Stimulated activated CD8-positive, alpha-beta memory T cell treated with anti-CD3 and anti-CD28 coated beads, Interleukin-4, amount 100 ng/mL, for 48 hours (primary cell): ENCODE results near the gene NFIA.
"Not testable (repeated sequence)": the region's sequence is repeated elsewhere in the genome, so short reads cannot be mapped to it uniquely, and the experiment has no call there.

Experiments used
- DNase-seq: peaks from one replicate; pipeline ENCODE4 v3.0.0-alpha.2; 2020

NFIA gene

DNA sequence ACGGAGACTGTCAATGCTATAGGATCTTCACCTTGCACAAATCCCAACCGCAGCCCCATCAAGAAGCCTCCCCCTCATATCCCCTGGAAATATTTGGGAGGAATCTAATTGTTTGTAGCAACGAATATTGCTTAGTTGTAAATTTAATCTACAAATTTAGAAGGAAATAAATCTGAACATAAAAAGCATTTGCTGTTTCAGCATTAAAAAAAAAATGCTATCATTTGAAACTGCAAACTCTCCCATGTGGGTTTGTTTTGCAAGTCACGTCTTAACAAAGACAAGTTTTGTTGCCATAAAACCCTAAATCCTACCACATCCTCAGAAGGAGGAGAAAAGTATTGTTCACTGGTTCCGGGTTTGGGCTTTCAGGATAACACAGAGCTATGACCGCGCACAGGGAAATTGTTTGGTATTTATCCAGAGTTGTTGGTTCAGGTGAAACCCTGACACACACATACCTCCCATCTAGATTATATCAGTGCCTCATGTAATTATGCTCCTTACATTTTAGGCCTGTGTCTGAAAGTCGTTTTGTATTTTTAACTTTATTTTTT lies 363.0 kb downstream of the NFIA start:
- no peak for DNase-seq

DNA sequence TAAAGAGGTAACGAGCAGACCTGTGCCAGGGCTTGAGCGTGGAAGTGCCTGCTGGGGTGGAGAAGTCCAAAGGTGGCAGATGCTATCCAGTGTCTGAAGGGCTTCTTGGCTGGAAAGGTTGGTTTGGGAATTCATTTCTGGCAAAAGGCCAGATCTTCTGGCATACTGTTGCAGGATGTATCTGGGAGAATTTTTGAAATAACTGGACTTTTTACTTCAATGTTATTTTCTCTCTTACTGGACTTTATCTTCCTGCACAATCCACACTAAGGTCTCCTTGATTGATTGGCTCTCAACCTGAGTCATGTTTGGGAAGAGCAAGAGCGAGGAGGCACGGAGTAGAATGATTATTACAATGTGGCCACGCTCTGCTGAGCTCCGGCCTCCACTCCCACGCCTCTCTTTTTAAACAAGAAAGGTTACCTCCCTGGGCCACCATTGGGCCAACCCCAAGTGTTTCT lies 364.2 kb downstream of the NFIA start:
- DNase-seq, result no peak

DNA sequence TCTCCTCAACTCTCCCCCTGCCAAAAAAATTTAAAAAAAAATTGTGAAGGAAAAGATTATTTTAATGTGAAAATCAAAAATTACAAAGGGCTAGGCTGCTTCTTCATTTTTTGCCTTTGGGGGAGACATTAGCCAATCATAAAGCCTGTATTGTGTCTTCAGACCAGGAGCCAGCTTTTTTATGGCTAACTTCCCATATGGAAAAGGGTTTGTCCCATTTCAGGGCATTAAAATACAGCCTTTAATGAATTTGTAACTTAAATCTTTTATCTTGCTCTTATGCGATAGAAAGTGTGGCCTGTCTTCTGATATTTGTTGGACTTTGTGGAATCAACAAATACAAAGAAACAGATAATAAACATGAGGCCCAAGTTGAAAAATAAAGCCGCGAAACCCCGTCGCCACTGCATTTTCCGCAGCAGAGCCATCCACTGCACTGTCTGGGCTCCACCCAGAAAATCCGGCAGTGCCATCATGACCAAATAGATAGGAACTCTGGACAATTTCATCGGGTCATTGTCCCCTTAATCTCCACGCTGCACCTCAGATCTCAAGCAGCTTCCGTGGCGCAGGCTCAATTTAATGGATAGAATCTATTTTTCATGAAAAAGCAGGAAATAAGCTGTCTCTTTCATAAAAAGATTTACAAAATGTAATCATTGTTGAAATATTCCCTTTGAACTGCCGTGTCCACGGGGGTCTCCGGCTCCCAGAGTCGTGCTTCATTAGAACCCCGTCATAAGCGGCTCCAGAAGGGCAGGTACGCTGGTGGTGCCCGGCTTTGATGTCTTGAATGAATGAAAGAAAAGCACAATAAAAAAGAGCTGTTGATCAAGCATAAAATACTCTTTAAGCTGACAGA lies 365.0 kb downstream of the NFIA start:
- DNase-seq, result no peak

DNA sequence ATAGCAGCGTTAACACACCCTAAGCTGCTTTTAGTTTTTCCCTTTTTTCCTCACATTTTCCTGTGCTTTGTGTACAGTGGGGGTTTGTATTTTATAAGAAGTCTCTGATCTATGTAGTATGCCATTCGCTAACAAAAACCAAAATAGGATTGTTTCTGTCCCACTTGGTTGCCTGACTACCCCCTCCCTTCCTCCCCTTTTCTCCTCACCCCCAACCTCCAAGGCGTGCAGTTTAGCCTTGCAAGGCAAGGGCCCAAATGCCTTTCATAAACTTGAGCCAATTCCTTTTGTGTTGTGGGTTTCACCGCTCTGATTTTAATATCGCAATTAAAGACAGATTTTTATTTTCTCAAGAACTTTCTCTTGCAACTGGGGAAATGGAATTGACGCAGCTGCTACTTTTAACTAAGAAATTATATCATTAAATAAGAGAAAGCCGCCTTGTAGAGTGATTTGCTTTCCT lies 365.6 kb downstream of the NFIA start:
- DNase-seq, result no peak

DNA sequence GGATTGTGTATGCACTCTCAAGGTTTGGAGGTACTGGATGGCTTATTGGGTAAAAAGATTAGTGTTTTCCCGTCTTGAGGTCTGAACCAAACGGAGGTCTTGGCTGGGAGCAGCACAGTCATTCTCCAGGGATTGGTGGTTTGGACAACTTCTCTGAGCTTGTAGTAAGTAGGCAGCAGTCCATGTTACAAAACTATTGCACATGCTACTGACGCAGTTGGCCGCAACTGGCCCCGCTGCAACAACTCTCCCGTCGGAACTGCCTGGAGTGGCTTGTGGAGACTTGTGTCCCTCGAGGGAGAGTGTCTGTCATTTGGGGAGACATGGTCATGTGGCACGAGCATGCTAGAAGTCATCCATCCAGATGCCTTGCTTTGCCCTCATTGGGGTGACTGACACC lies 366.6 kb downstream of the NFIA start:
- no peak for DNase-seq

DNA sequence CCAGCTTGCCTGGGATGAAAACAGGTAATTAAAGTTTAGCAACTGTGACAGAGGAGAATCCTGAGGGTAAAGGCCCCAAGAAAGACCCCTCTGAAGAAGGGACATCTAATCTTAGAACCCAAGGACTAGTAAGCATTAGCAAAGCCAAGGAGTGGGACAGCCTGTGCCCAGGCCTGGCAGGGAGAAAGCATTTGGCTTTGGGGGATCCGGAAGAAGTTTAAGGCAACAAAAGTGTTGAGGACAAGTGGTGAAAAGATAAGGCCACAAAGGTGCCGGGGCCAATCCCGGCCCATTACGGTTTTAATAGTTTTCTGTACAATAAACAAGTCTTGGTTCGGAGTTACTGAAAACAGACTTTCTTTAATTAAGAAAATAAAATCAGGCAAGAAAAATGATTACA lies 367.0 kb downstream of the NFIA start:
- no peak for DNase-seq

DNA sequence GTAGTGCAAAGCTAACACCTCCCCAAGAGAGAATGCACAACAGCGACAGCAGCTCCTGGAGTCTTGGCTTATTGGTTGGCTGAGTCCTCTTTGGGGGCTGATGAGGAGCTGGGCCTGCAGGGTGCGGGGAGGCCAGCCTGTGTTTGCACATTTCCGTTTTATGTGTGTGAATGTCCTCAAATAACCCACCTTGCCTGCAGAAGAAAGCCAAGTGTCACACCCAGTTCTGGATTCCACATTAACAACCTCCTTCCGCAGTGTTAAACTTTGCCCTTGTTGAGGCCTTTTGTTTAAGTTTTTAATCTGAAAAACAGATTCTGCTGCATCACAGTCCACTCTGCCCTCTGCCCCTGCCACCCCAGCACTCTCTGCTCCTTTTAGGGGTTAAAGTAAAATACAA lies 368.1 kb downstream of the NFIA start:
- no peak for DNase-seq

DNA sequence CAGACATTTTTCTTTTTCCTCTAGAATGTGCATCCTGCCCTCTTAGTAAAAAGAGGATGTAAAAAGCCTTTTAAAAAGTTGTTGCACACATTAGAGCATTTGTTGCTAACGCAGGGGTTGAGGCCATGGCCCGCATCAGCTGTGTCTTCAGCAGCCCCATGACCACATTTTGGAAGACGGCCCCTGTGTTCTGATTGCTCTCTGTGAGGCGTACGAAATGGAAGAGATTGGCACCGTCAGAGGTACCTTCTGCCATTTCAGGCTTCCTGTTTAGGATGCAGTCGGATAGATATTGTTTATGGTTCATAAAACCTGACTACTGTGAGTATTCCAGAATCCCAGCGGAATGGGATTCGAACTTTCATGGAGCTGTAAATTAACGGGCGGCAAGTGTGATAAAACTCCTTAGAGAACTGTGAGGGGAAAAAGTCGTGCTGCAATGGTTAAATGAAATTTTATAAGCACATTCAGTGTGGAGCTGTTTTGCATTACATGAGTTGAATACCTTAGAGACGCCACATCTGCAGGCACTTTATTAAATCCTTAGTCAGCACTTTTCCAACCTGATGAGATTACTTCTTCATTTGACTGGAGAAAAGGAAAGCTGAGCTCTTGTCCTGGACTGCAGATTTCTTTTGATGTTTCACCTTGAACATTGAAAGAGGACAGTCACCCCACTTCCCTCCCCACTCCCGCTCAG lies 368.7 kb downstream of the NFIA start:
- no peak for DNase-seq

DNA sequence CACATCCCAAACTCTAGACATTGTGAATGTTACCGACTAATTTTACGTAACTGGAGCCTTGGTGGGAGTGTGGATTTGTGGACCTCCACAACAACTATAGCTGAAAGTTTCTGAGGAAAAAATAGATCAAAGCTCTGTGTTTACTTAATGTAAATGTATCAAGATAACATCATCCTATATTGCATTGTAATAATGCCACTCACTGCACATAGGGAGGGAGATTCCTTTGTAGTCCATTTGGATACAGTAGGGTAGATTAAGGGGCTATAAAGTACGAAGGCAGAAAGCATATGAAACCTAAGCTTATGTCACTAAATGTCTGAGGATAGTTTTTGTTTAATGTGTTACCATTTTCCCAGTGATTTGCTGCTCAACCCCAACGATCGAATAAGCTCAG lies 369.2 kb downstream of the NFIA start:
- DNase-seq, result no peak

DNA sequence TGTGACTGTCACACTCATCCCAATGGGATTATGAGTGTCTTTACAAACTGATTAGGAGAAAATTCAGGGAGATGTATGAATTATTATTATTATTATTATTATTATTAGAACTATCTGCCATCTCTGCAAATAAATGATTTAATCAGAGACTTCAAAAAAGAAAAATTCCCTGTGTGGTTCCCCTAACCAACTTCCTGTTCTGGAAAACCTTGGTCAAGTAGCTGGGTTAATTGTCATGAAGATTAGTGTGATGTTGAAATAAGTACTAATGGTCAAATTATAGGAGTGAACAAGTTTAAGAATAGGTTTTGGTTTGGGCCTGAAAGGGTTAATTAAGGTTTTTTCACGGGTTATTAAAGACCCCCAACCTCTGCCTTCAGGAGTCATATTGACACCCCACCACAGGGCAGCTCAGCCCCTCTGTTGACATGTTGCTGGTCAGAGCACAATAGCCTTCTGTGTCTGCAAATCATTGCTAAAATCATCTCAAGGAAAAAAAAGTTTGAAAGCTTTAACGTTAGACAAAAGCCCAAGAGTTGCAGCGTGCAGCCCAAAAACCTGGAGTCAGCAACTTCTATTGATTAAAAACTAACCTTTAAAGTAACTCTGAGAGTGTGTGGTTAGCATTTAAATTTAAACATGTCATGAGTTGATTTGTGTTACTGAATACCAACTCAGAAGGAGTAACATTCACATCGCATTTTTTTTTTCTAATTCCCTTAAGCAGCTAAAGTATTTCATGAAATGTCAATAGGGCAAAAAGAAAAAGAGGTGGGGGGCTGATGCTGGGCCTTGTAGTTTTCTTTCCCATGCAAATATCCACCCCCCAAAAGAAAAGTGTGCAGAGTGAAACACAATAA lies 370.0 kb downstream of the NFIA start:
- DNase-seq, result no peak

DNA sequence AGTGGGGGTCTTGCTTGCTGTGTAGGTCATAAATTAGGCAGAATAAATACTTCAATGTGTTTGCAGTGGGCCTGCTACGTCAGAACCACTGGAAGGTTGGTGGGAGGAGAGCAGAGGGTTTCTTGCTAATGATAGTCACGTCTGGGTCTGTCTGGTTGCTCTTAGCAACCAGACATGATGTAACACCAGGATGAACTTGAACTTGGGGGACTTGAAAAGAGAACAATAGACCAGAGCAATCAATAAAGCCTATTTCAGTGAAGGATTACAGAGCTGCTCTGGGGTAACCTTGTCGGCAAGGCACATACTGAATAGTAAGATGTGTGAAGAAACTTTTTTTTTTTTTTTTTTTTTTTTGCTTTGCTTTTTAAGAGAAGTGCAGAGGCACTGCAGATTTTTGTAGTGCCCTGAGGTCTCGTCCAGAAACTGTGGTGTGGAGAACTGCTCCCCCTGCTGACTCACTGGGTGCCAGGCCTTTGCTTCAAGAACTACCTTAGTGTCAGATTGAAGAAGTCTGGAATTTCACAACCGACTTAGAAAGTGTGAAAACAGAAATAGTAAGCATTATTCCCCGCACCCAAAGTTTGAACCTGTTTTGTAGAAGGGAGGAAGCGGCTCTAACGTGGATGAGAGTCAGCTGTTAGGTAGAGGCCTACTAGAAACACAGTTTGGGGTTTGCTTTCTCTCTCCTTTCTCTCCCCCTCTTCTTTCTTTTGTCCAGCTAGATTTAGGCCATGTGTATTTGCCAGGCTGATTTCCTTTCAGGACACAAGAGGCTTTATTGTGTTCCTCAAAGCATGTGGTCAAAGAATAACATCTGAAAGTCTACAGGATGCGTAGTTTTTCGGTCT lies 371.0 kb downstream of the NFIA start:
- DNase-seq, result peak; percentile 72

DNA sequence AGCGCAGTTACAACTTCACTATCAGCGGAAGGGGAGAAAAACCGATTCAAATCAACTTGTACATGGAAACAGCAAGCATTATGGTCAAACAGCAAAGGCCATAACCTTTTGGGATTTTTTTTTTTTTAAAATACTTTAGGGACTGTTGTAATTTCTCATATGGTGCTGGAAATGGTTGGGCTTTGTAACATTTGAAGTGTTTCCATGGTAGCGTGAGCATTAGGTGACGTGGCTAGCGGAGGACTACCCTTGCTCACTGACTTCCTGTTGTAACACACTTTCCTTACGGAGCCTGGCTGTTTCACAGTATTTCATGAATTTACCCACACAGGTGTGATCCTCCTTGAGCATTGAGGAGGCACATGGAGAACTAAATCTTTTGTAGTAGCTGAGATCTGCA lies 373.0 kb downstream of the NFIA start:
- DNase-seq, result no peak

DNA sequence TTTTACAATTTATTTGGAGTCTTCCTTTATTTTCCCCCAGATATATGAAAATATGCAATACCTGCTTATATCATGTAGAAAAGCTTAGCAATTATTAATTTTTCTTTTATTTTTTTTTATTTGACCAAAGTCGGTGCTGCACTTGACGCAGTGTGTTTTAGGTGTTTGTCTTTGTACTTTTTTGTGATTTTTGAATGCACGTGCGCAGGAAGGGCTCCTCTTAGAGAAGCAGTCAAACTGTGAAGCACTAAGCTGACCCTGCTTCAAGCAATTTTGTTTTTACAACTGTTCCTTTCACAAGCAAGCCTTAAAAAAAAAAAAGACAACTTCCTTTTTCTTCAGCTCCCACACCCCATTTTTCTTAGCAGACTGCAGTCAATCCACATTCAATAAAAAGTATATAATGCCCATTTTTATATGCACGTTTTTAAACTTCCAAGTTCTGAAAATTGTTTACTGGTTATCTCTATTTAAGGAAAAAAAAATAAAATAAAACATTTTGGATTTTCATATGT lies 375.2 kb downstream of the NFIA start:
- DNase-seq, result no peak

DNA sequence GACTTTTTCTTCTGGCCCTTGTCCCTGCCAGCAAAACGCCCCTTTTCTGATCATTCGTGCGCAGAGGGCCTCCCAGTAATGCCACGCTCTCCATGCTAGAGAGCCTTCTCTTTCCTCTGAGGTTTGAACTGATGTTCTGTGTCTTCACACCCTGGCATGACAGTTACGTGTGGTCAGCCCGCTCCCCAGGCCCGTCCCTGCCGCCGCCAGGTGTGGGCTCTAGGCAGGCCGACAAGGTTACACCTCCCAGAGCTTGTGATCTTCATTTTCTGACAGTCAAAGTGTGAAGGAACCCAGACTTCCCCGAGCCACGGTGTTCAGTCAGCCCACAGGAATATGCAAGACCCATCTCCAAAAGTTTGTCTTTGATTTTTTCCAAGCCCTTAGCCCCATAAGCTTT lies 377.0 kb downstream of the NFIA start:
- DNase-seq, result no peak

DNA sequence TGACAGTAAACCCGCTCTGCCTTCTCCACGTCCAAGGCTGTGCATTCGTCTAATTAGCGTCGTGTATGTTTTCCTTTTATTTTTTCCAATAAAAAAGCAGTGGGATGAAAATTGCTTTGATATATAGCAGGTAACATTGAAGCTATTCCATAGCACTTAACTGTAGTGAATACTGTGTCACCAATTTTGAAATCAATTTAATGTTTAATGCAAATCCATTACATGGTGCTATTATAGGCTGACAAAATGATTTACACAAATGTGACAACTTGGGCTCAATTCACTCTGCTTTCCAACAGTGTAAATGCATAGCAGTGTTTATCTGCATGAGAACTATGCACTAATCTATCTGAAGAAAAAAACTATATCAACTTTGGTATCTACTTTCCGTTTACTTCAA lies 377.8 kb downstream of the NFIA start:
- no peak for DNase-seq

DNA sequence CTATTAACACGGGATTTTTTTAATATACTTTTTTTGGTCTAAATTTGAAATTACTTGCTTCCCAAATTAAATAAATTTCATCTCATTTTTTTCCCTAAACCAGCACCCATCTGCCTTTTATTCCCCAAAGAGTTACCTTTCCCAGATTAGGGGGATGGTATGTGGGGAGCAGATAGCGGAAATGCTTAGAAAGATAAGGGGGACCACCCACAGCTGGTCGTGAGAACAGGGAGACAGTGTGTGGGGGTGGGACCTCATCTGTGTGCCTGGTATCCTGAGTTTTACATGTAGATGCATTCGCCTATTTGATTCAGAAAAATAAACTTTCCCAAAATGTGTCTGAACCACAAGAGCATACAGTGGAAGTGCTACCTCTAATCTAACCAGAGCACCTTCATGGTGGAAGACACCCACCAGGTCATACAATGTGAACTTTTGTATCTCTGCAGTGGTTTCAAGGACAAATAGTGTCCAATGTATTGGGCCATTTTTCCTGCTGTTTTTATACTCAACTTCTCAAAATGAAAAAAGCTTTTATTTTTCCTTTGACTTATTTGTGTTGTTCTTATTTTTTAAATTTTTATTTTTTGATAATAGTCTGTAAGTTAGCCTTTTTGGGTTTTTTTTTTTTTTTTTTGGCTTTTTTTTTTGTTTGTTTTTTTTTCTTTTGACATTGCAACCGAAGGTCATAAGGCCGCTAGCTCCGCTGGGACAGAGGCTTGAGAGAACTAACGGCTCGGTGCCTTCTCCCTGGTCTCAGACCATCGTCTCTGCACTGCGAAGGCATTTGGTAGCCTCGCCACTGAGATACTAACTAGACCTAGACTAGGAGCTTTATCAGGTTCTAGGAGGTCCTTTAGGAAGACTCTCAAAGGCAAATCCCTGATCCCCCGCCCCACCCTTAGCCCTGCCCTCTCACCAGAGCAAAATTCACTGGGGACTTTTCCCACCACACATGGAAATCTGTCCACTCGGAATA lies 379.3 kb downstream of the NFIA start:
- DNase-seq, result no peak

DNA sequence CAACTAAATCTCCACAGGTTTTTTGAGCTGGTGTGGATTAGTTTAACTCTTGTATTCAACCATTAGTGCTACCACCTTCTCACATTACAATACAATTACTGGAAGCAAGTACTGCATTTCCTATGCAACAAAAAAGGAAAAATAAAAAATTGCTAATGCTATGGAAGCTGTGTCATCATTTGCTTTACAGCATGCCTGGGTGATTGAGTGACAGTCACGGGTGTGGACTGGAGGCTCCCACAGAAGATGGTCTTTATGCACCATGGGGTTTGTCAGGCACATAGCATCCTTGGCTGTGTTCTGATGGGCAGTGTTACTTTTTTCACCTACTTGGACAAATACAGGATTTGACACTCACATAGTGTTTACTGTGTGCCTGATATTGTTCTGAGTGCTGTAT lies 380.3 kb downstream of the NFIA start:
- no peak for DNase-seq

DNA sequence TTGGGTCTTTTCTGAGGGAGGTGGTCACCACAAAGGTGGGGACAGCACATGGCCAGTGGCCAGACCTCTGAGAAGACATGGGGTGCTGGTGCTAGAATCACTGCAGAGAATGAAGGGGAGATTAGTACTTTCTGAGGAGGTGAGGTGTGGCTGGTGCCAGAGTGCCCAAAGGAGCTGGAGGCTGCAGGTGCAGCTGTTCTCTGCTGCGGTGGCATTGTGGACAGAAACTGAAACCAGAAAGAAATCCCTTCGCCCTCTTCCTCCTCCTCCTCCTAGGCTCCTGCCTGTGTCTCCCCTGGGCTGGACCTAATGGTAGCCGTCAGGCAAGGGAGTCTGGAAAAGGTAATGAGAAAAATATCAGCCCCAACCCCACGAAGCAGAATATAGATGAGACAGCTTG lies 380.9 kb downstream of the NFIA start:
- no peak for DNase-seq

DNA sequence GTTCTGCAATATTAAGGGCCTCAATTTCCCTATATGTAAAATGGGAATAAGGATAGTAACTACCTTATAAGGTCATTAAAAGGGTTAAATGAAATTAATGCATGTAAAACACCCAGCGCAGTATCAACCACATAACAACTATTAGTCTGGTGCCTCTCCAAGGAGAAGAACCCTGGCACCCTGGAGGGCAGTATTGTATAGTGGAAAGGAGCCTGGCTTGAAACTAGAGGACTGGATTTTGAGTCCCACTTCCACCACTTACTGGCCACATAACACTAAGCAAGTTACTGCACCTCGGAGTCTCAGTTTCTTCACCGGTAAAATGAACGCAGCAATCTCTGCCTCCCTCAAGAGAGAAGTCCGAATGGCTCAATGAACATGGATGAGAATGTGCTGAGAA lies 385.5 kb downstream of the NFIA start:
- DNase-seq, result not testable (repeated sequence)

DNA sequence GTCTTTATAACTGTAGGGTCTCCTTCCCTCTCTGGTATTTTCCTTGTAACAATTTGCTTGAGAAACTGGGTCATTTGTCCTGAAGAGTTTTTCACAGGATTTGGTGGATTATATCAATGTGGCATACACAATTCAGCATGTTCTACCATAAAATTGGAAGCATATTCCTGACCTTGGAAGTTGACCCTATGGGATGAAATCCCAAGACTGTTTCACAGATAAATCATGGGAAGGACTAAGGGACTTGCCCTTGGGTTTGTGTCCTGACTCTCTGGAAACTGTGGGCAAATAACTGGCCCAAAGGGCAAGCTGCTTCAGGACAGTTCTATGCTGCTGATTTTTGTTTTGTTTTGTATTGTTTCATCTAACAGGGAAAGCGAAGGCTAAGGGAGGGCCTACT lies 387.0 kb downstream of the NFIA start:
- DNase-seq, result no peak

DNA sequence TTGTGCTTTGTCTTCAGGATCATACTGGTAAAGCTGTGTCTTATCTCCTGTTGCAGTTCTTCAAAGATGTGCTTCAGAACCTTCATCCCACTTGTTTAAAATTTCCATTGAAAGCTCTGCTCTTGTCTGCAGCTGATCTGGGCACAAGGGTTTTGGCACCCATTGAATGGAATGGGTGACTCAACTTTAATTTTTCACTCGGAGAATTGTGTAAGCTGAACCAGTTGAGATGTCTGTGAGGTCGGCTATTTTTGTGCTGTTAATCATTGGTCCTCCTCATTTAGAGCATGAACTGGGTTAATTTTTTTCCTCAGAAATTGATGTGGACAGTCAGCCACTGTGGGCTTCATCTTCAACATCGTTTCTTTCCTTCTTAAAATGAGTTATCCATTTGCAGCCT lies 390.5 kb downstream of the NFIA start:
- no peak for DNase-seq
